ENCODE data around the gene DGKB.

DNA sequence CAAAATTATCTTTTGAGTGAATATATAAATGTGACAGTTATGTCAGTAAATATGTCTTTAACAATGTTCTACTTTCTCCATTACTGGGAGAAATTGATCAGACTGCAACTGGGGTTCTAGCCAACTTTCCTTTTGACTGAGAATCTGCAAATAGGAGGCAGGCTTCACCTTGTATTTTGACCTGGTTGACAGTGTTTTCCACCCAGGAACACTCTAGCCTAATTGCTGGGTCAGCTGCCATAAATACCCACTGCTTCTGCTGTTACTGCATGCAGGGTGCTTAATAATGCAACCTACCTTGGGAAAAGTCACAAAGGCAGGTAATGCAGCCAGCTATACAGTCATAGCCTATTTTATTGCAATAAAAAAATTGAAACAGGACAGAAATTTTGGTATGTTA is 319.0 kb downstream of the DGKB start:
- TF ChIP-seq, protein P1, sequence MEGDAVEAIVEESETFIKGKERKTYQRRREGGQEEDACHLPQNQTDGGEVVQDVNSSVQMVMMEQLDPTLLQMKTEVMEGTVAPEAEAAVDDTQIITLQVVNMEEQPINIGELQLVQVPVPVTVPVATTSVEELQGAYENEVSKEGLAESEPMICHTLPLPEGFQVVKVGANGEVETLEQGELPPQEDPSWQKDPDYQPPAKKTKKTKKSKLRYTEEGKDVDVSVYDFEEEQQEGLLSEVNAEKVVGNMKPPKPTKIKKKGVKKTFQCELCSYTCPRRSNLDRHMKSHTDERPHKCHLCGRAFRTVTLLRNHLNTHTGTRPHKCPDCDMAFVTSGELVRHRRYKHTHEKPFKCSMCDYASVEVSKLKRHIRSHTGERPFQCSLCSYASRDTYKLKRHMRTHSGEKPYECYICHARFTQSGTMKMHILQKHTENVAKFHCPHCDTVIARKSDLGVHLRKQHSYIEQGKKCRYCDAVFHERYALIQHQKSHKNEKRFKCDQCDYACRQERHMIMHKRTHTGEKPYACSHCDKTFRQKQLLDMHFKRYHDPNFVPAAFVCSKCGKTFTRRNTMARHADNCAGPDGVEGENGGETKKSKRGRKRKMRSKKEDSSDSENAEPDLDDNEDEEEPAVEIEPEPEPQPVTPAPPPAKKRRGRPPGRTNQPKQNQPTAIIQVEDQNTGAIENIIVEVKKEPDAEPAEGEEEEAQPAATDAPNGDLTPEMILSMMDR (IDR thresholded peaks at IDR 0.05) = no peak
- TF ChIP-seq, protein P2, sequence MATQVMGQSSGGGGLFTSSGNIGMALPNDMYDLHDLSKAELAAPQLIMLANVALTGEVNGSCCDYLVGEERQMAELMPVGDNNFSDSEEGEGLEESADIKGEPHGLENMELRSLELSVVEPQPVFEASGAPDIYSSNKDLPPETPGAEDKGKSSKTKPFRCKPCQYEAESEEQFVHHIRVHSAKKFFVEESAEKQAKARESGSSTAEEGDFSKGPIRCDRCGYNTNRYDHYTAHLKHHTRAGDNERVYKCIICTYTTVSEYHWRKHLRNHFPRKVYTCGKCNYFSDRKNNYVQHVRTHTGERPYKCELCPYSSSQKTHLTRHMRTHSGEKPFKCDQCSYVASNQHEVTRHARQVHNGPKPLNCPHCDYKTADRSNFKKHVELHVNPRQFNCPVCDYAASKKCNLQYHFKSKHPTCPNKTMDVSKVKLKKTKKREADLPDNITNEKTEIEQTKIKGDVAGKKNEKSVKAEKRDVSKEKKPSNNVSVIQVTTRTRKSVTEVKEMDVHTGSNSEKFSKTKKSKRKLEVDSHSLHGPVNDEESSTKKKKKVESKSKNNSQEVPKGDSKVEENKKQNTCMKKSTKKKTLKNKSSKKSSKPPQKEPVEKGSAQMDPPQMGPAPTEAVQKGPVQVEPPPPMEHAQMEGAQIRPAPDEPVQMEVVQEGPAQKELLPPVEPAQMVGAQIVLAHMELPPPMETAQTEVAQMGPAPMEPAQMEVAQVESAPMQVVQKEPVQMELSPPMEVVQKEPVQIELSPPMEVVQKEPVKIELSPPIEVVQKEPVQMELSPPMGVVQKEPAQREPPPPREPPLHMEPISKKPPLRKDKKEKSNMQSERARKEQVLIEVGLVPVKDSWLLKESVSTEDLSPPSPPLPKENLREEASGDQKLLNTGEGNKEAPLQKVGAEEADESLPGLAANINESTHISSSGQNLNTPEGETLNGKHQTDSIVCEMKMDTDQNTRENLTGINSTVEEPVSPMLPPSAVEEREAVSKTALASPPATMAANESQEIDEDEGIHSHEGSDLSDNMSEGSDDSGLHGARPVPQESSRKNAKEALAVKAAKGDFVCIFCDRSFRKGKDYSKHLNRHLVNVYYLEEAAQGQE (IDR thresholded peaks at IDR 0.05; ENCODE audit: insufficient read depth in 1 of 2, low read depth in 2 of 2, low read length in 1 of 2) = no peak
